Heart left ventricle (tissue), 16 donors: ENCODE data around the gene TBX2. TPM values are rescaled to one million over a fixed set of nuclear protein-coding genes. Genes with fewer than 3 reads are reported as not detected.

Experiments used
- ATAC-seq, 4 donors: fragments of 200-7000 bp; cut with Tn5 transposase; one replicate each; pipeline ENCODE4 v1.9.1; 2020 to 2022; ENCODE audit warnings: moderate library complexity in 4 of 4, mild to moderate bottlenecking in 3 of 4, moderate number of reproducible peaks in 1 of 4
- DNase-seq, 5 donors: peaks; one replicate each; pipeline ENCODE4 v3.0.0-alpha.2; 2020
- H3K27ac ChIP-seq, 12 donors: fragments of 200-600 bp; sonication (generic) in 4 of 12; one replicate each; pipeline versions ENCODE4 v1.5.0 to v1.8.0; 2016 to 2022; ENCODE audit warnings: mild to moderate bottlenecking in 2 of 12
- H3K27me3 ChIP-seq, 9 donors: fragments of 200-600 bp; sonication (generic) in 2 of 9; one replicate each; pipeline versions ENCODE4 v1.5.1 to v1.8.0; 2016 to 2022; ENCODE audit warnings: mild to moderate bottlenecking in 3 of 9
- H3K36me3 ChIP-seq, 9 donors: fragments of 200-600 bp; sonication (generic) in 2 of 9; one replicate each; pipeline versions ENCODE4 v1.5.0 to v1.8.0; 2018 to 2022; ENCODE audit warnings: mild to moderate bottlenecking in 2 of 9
- H3K4me1 ChIP-seq, 12 donors: fragments of 200-600 bp; sonication (generic) in 4 of 12; one replicate each; pipeline versions ENCODE4 v1.5.0 to v1.8.0; 2016 to 2022; ENCODE audit warnings: mild to moderate bottlenecking in 3 of 12
- H3K4me3 ChIP-seq, 12 donors: fragments of 200-600 bp; sonication (generic) in 4 of 12; one replicate each; pipeline versions ENCODE4 v1.5.0 to v1.8.0; 2017 to 2022; ENCODE audit warnings: mild to moderate bottlenecking in 9 of 12, moderate library complexity in 4 of 12
- H3K9me3 ChIP-seq, 12 donors: fragments of 200-600 bp; sonication (generic) in 4 of 12; one replicate each; pipeline versions ENCODE4 v1.5.0 to v1.8.0; 2016 to 2022; ENCODE audit warnings: mild to moderate bottlenecking in 1 of 12
- CTCF ChIP-seq, 12 donors: fragments of 200-600 bp; sonication (generic) in 4 of 12; IDR thresholded peaks; one replicate each; pipeline versions ENCODE4 v1.5.0 to v1.8.0; 2018 to 2022; ENCODE audit warnings: antibody characterized with exemption in 12 of 12, mild to moderate bottlenecking in 5 of 12
- POLR2A ChIP-seq, 2 donors: fragments of 450-650 bp; IDR thresholded peaks; one replicate each; pipeline ENCODE4 v1.6.1; 2017; ENCODE audit warnings: antibody characterized with exemption in 2 of 2, mild to moderate bottlenecking in 2 of 2, moderate library complexity in 2 of 2
- WGBS, 4 donors: extraction: QIAGEN DNeasy Blood & Tissue Kit in 2 of 4; methylation state at CpG; one replicate each; pipeline versions ENCODE4 v1.1.5 to v1.1.7; 2013 to 2018; 5-methylcytosine and 5-hydroxymethylcytosine counted together
- intact Hi-C, 10 donors: fragments of 100-400 bp; cut with DNase I; formaldehyde crosslinking; loops; one replicate each; pipeline versions ENCODE4 v1.11.1 to v1.14.2; 2022
- polyA plus RNA-seq, 2 donors: library from polyadenylated mRNA; stranded (reverse); fragments of 200-250 nt; gene quantifications; one replicate each; pipeline ENCODE4 v1.2.3, GENCODE V29; 2013
- total RNA-seq, 9 donors: library from RNA; depleted of rRNA in 2 of 9; stranded (reverse); fragments of >200 nt in 2 of 9; fragmentation: NEBNext Ultra II Directional in 3 of 9; extraction: Animal tissue kit (Norgen Biotek cat#: 25700) in 3 of 9; gene quantifications; one replicate each; pipeline versions ENCODE4 v1.1.0 to v1.2.4, GENCODE V29; 2016 to 2023
- donor health status: ischemic (EF 13 %, LVEDD 7.1; RV severe dilation, severe dysfunction).
- donor health status: healthy with polysubstance abuse.
- donor health status: DM: no; HTN: yes; CAD: no.
- donor health status: DM: no; HTN: no; CAD: no.
- donor health status: ischemic (EF 25% LVEDD 6.9; RV normal size, moderate dysfunction).
- donor health status: ischemic (EF 25% LVEDD 5.7; RV mildly dilated, moderate dysfunction).
- donor health status: healthy.
- donor health status: DM: yes; HTN: yes; CAD: no.
- donor health status: ischemic (EF 35%, LVEDD 5.7; RV mildly dilated, moderate dysfunction).
- donor health status: nonischemic (EF 11% LVEDD 7.7; RV severe dilation, severe dysfunction).
- donor health status: DM: yes; HTN: yes; CAD: no.
- donor health status: PGD.
- donor health status: ischemic (EF 29% LVEDD 5.4; RV normal size, mild dysfunction).
- donor health status: nonischemic (EF 23%, LVEDD 6.1; RV moderate dilation, normal function).

Gene TBX2
- total and polyA plus RNA-seq, 11 donors: 7.0 to 23.0 (median 13.4) TPM

- no peak for DNase-seq
- intact Hi-C loops: loop anchor here (5.0 to 10.0 kb wide), 8 partner anchors 59 to 671 kb away; no protein-coding TSS in a partner anchor
- peaks cover 0 to 36% (median 20%) of the 10 kb centered on the region in 12 donors for H3K4me1 ChIP-seq
- H3K27me3 ChIP-seq: peaks cover 14 to 38% (median 27%) of the 10 kb centered on the region in 9 donors
- no peak overlapping the region for H3K4me3 ChIP-seq
- H3K9me3 ChIP-seq: no peaks in the 10 kb centered on the region
- peak overlapping the region in 1 of 12 donors; percentile 87 for H3K27ac ChIP-seq
- 79 to 96% (median 87%) methylated on average over 2 to 3 of the region's 3 CpGs for WGBS, 4 donors
- no peak for TF ChIP-seq POLR2A (IDR thresholded peaks at IDR 0.05)
- peak in 1 of 12 donors; percentile 17 for TF ChIP-seq CTCF (IDR thresholded peaks at IDR 0.05)
- no peaks in the 10 kb centered on the region for H3K36me3 ChIP-seq
- ATAC-seq: no peak
Observed at GRCh38 chr17:61393550-61393903, 6.1 kb upstream of the TBX2 start.

DNA sequence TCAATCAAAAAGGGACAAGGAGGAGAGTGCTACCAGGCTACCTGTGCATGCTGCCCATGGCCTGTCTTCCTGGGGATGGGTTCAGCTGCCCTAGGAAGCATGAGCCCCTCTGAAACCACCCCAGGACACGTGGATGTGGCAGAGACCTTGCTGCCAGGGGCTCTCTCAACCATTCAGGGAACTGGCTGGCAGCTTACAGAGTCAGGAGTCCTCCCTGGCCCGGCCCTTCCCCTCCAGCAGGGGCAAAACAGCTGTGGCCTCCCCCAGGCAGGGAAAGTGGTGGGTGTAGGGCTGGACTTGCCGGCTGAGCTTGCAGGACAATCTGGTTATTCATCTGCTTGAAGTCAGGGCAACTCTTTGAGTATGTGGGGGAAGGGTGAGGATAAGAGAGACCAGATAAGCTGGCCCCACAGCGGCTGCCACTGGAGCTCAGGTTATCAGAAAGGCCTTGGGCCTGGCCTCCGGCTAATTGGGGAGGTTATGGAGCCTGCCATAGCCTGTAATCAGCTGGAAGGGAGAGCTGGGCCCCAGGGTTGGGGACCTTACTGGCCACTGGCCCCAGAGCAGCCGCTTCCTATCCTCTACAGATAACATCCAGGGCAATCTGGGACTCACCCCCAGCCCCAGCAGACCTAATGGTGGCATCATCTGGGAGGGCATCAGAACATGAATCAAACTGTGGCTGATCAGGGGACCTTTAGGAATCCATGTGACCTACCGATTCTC lies 5.6 kb upstream of the TBX2 start:
- TF ChIP-seq POLR2A (IDR thresholded peaks at IDR 0.05) (no peak), CTCF (IDR thresholded peaks at IDR 0.05) (no peak)
- no peaks in the 10 kb centered on the region for H3K9me3 ChIP-seq
- WGBS, 4 donors: 70 to 74% (median 72%) methylated on average over 6 to 7 of the region's 7 CpGs
- intact Hi-C loops: loop anchor here (5.0 to 10.0 kb wide), 8 partner anchors 59 to 672 kb away; no protein-coding TSS in a partner anchor
- peaks cover 0 to 41% (median 25%) of the 10 kb centered on the region in 12 donors for H3K4me1 ChIP-seq
- DNase-seq (peak in 1 of 5 donors; percentile 51), ATAC-seq (peak in 1 of 4 donors; percentile 6)
- H3K27me3 ChIP-seq: peaks cover 19 to 42% (median 33%) of the 10 kb centered on the region in 9 donors
- peak overlapping the region in 1 of 12 donors; percentile 73 for H3K4me3 ChIP-seq
- peak overlapping the region in 7 of 12 donors; percentile 59 to 88 (median 78) for H3K27ac ChIP-seq
- no peaks in the 10 kb centered on the region for H3K36me3 ChIP-seq

DNA sequence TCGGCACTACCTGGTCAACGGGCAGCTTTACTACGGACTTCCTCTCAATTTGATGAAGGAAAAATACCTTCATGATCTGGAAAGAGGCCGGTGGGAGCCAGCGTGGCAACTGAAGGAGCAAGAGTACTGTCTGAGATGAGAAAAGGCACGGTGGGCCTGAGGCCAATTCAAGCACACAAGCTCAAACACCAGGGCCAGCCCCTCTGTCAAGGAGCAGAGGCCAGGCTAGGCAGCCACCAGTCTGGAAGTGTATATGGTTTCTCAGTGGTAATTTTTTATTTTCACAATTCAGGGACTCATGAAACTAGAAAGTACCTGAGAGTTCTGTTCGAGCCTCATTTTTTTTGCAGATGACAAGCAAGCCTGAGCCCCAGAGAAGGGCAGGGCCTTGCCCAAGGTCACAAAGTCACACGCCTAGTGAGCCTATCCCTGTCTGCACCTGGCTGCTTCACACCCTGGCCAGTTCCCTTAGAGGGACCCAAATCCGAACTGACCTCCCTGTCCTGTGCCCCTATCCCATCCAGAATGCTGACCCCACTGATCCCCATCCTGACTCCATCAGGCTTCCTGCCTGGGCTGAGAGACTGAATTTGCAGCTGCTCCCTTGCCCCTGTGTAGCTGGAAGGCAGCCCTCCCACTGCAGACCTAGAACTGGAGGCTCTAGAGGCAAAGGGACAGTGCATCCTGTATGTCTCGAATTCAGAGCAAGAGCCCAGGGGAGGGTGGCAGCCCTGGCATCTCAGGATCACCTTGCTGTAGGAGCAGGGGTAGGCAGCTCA lies 4.8 kb upstream of the TBX2 start:
- Histone ChIP-seq H3K9me3 (no peaks in the 10 kb centered on the region), H3K27me3 (peaks cover 25 to 50% (median 39%) of the 10 kb centered on the region in 9 donors), H3K4me1 (peaks cover 0 to 43% (median 28%) of the 10 kb centered on the region in 12 donors), H3K27ac (peak overlapping the region; percentile 5 to 88 (median 76)), H3K36me3 (no peaks in the 10 kb centered on the region), H3K4me3 (peak overlapping the region in 11 of 12 donors; percentile 15 to 84 (median 65))
- intact Hi-C loops: loop anchor here (5.0 to 10.0 kb wide), 9 partner anchors 60 to 673 kb away; no protein-coding TSS in a partner anchor
- WGBS, 4 donors: 66 to 79% (median 74%) methylated on average over 10 of the region's 10 CpGs
- TF ChIP-seq POLR2A (IDR thresholded peaks at IDR 0.05) (no peak), CTCF (IDR thresholded peaks at IDR 0.05) (no peak)
- DNase-seq: peak in 1 of 5 donors; percentile 62
- ATAC-seq: no peak
